Medulla oblongata (tissue), 1 donor: Measurements from ENCODE around the gene PHACTR1.
A peak's percentile ranks its signal among the peaks of the same experiment; 100 is the strongest.
"Not testable (repeated sequence)": the region's sequence is repeated elsewhere in the genome, so short reads cannot be mapped to it uniquely, and the experiment has no call there.

ENCODE experiments used
- DNase-seq: peaks from one replicate; pipeline ENCODE4 v3.0.0-alpha.2; 2015; ENCODE audit errors: extremely low spot score

PHACTR1 gene

GRCh38 chr6:13305288-13305687 lies 588.7 kb downstream of the PHACTR1 start:
- DNase-seq = no peak

- no peak for DNase-seq
These were observed 589.2 kb downstream of the PHACTR1 start for GRCh38 chr6:13305791-13306190.

- no peak for DNase-seq
These were observed 591.0 kb downstream of the PHACTR1 start for GRCh38 chr6:13307508-13307995.

GRCh38 chr6:13308332-13308731 lies 591.8 kb downstream of the PHACTR1 start:
- no peak for DNase-seq

- DNase-seq = no peak
These were observed 594.6 kb downstream of the PHACTR1 start for GRCh38 chr6:13311155-13311554.

GRCh38 chr6:13314806-13315205 lies 598.2 kb downstream of the PHACTR1 start:
- no peak for DNase-seq

- DNase-seq = no peak
These were observed 599.3 kb downstream of the PHACTR1 start for GRCh38 chr6:13315896-13316295.

- DNase-seq = no peak
These were observed 602.3 kb downstream of the PHACTR1 start for GRCh38 chr6:13318821-13319220.

GRCh38 chr6:13319891-13320564 lies 603.5 kb downstream of the PHACTR1 start:
- no peak for DNase-seq

GRCh38 chr6:13326031-13326586 lies 609.5 kb downstream of the PHACTR1 start:
- not testable (repeated sequence) for DNase-seq

- DNase-seq = no peak
These were observed 611.1 kb downstream of the PHACTR1 start for GRCh38 chr6:13327691-13328075.

- peak; percentile 93 for DNase-seq
These were observed 611.7 kb downstream of the PHACTR1 start, which contains the start of gene TBC1D7 for GRCh38 chr6:13328076-13328874. Gene TBC1D7, minus strand, starts transcription at chr6:13328537. Its CDS starts 1,639 bp downstream, at chr6:13326898.

- DNase-seq = no peak
These were observed 612.3 kb downstream of the PHACTR1 start for GRCh38 chr6:13328875-13329183.

GRCh38 chr6:13331516-13332348 lies 615.2 kb downstream of the PHACTR1 start:
- DNase-seq = peak; percentile 42

- DNase-seq = no peak
These were observed 615.8 kb downstream of the PHACTR1 start for GRCh38 chr6:13332349-13332706.

- no peak for DNase-seq
These were observed 618.4 kb downstream of the PHACTR1 start for GRCh38 chr6:13334953-13335352.

- peak; percentile 88 for DNase-seq
These were observed 620.0 kb downstream of the PHACTR1 start for GRCh38 chr6:13336553-13336952.

GRCh38 chr6:13338038-13338437 lies 621.5 kb downstream of the PHACTR1 start:
- DNase-seq = peak; percentile 41
